Smooth muscle cell (in vitro differentiated cells): ENCODE measurements around the gene NPR3. TPM values are rescaled to one million over a fixed set of nuclear protein-coding genes. Genes with fewer than 3 reads are reported as not detected.

ENCODE experiments used
- DNase-seq: peaks from one replicate; lab custom pipeline; 2025; ENCODE audit not compliant: unreplicated experiment; lab: John Stamatoyannopoulos, UW
- H2AFZ ChIP-seq: fragments of 200-600 bp; sonication (generic); 2 replicates; pipeline ENCODE4 v1.6.0; 2016; ENCODE audit warnings: antibody characterized with exemption, low read depth, mild to moderate bottlenecking
- H3F3A ChIP-seq: fragments of 200-600 bp; sonication (generic); 2 replicates; pipeline ENCODE4 v1.6.0; 2017; ENCODE audit warnings: antibody characterized with exemption, low read depth
- H3K27ac ChIP-seq: fragments of 200-600 bp; sonication (generic); 2 replicates; pipeline ENCODE4 v1.5.1; 2016; ENCODE audit warnings: low read depth, mild to moderate bottlenecking
- H3K27me3 ChIP-seq: fragments of 200-600 bp; sonication (generic); 2 replicates; pipeline ENCODE4 v1.6.1; 2016; ENCODE audit warnings: low read depth, mild to moderate bottlenecking
- H3K36me3 ChIP-seq: fragments of 200-600 bp; sonication (generic); 2 replicates; pipeline ENCODE4 v1.5.1; 2016; ENCODE audit warnings: low read depth
- H3K4me1 ChIP-seq: fragments of 200-600 bp; sonication (generic); 2 replicates; pipeline ENCODE4 v1.5.1; 2016; ENCODE audit warnings: low read depth
- H3K4me2 ChIP-seq: fragments of 200-600 bp; sonication (generic); 2 replicates; pipeline ENCODE4 v1.6.0; 2016; ENCODE audit warnings: mild to moderate bottlenecking
- H3K4me3 ChIP-seq: fragments of 200-600 bp; sonication (generic); 2 replicates; pipeline ENCODE4 v1.5.1; 2016; ENCODE audit warnings: mild to moderate bottlenecking
- H3K79me2 ChIP-seq: fragments of 200-600 bp; sonication (generic); 2 replicates; pipeline ENCODE4 v1.6.0; 2016; ENCODE audit warnings: low read depth, mild to moderate bottlenecking
- H3K9ac ChIP-seq: fragments of 200-600 bp; sonication (generic); 2 replicates; pipeline ENCODE4 v1.6.0; 2016; ENCODE audit warnings: low read depth
- H3K9me3 ChIP-seq: fragments of 200-600 bp; sonication (generic); replicated peaks from 2 replicates; pipeline ENCODE4 v1.5.1; 2016; ENCODE audit warnings: low read depth
- H4K20me1 ChIP-seq: fragments of 200-600 bp; sonication (generic); 2 replicates; pipeline ENCODE4 v1.6.0; 2016; ENCODE audit warnings: low read depth
- CTCF ChIP-seq: fragments of 200-600 bp; sonication (generic); IDR thresholded peaks from 2 replicates; pipeline ENCODE4 v1.5.1; 2017; ENCODE audit warnings: borderline replicate concordance, mild to moderate bottlenecking, antibody characterized with exemption; ENCODE audit not compliant: insufficient read depth, poor library complexity, severe bottlenecking
- WGBS: methylation state at CpG from one replicate; pipeline ENCODE4 v1.1.7; 2016; ENCODE audit warnings: low lambda C conversion rate; 5-methylcytosine and 5-hydroxymethylcytosine counted together
- polyA plus RNA-seq: library from polyadenylated mRNA; unstranded; fragments of >200 nt; fragmentation: Nextera tagmentation; extraction: Ambion mirVana; gene quantifications from 2 replicates; pipeline ENCODE4 v1.2.1, GENCODE V29; 2016
- total RNA-seq: library from RNA; depleted of rRNA; stranded (reverse); fragments of >200 nt; gene quantifications from 2 replicates; pipeline ENCODE4 v1.2.3, GENCODE V29; 2014

Gene NPR3
- total and polyA plus RNA-seq, 2 experiments from 2014 or later, result 2.5 to 5.4 TPM

GRCh38 chr5:32776200-32776599, 65.1 kb downstream of the NPR3 start:
- H3F3A ChIP-seq, result no peaks in the 10 kb centered on the region
- H3K79me2 ChIP-seq, result no peaks in the 10 kb centered on the region
- H3K27me3 ChIP-seq, result peaks cover 9% of the 10 kb centered on the region
- H3K27ac ChIP-seq, result no peak overlapping the region
- no peak overlapping the region for H3K9ac ChIP-seq
- no peak overlapping the region for H3K4me3 ChIP-seq
- H4K20me1 ChIP-seq, result no peaks in the 10 kb centered on the region
- no peak for DNase-seq
- no peaks in the 10 kb centered on the region for H3K36me3 ChIP-seq
- H3K4me2 ChIP-seq, result no peak overlapping the region
- H3K4me1 ChIP-seq, result no peaks in the 10 kb centered on the region
- no peaks in the 10 kb centered on the region for H3K9me3 ChIP-seq
- TF ChIP-seq CTCF, result no peak
- no peak overlapping the region for H2AFZ ChIP-seq

- WGBS, result 94% methylated on average over 2 of the region's 2 CpGs
- Histone ChIP-seq H3K4me1 (no peaks in the 10 kb centered on the region), H2AFZ (no peak overlapping the region), H3F3A (no peaks in the 10 kb centered on the region), H3K4me3 (no peak overlapping the region), H3K9me3 (no peaks in the 10 kb centered on the region), H3K9ac (no peak overlapping the region), H3K4me2 (no peak overlapping the region), H4K20me1 (no peaks in the 10 kb centered on the region), H3K36me3 (no peaks in the 10 kb centered on the region), H3K27me3 (peaks cover 9% of the 10 kb centered on the region), H3K79me2 (no peaks in the 10 kb centered on the region), H3K27ac (no peak overlapping the region)
- TF ChIP-seq CTCF, result no peak
- no peak for DNase-seq
Measured at GRCh38 chr5:32777222-32777621, 66.1 kb downstream of the NPR3 start.

- Histone ChIP-seq H4K20me1 (no peaks in the 10 kb centered on the region), H3K4me1 (no peaks in the 10 kb centered on the region), H3K4me2 (no peak overlapping the region), H3K27me3 (peaks cover 4% of the 10 kb centered on the region), H3K79me2 (no peaks in the 10 kb centered on the region), H3F3A (no peaks in the 10 kb centered on the region), H3K36me3 (no peaks in the 10 kb centered on the region), H3K9ac (no peak overlapping the region), H3K4me3 (no peak overlapping the region), H3K27ac (no peak overlapping the region), H3K9me3 (no peaks in the 10 kb centered on the region), H2AFZ (no peak overlapping the region)
- 96% methylated on average over 2 of the region's 2 CpGs for WGBS
- no peak for TF ChIP-seq CTCF
- DNase-seq, result no peak
Measured at GRCh38 chr5:32777733-32778132, 66.6 kb downstream of the NPR3 start.

- no peaks in the 10 kb centered on the region for H3K27me3 ChIP-seq
- no peak overlapping the region for H3K4me3 ChIP-seq
- 94% methylated on average over 2 of the region's 2 CpGs for WGBS
- H3K4me2 ChIP-seq, result no peak overlapping the region
- no peaks in the 10 kb centered on the region for H3K4me1 ChIP-seq
- no peak overlapping the region for H2AFZ ChIP-seq
- H3K36me3 ChIP-seq, result no peaks in the 10 kb centered on the region
- H3K9me3 ChIP-seq, result no peaks in the 10 kb centered on the region
- DNase-seq, result no peak
- H4K20me1 ChIP-seq, result no peaks in the 10 kb centered on the region
- TF ChIP-seq CTCF, result no peak
- no peak overlapping the region for H3K27ac ChIP-seq
- H3F3A ChIP-seq, result no peaks in the 10 kb centered on the region
- H3K9ac ChIP-seq, result no peak overlapping the region
- H3K79me2 ChIP-seq, result no peaks in the 10 kb centered on the region
Measured at GRCh38 chr5:32778403-32778802, 67.3 kb downstream of the NPR3 start.
